OCI-LY1 (cell line): ENCODE results near the gene CD79A.

Experiments
- H2AFZ ChIP-seq: fragments of 200-600 bp; sonication (generic), shearing (Covaris generic); 2 replicates; pipeline ENCODE4 v1.6.0; 2014; ENCODE audit warnings: antibody characterized with exemption, mild to moderate bottlenecking, low read length
- H3F3A ChIP-seq: fragments of 200-600 bp; sonication (generic), shearing (Covaris generic); 2 replicates; pipeline ENCODE4 v1.6.0; 2014; ENCODE audit warnings: mild to moderate bottlenecking, antibody characterized with exemption, low read length, moderate library complexity; ENCODE audit not compliant: insufficient read depth
- H3K27ac ChIP-seq: fragments of 200-600 bp; sonication (generic); 2 replicates; pipeline ENCODE4 v1.5.1; 2014; ENCODE audit warnings: low read length, mixed run types, mild to moderate bottlenecking, low read depth; ENCODE audit not compliant: poor library complexity, severe bottlenecking
- H3K27me3 ChIP-seq: fragments of 200-600 bp; sonication (generic); 2 replicates; pipeline ENCODE4 v1.6.0; 2014; ENCODE audit warnings: antibody characterized with exemption, mild to moderate bottlenecking, low read length, moderate library complexity; ENCODE audit not compliant: insufficient read depth
- H3K36me3 ChIP-seq: fragments of 200-600 bp; sonication (generic); 2 replicates; pipeline ENCODE4 v1.6.1; 2014; ENCODE audit warnings: mild to moderate bottlenecking, antibody characterized with exemption, low read length, moderate library complexity, mixed read lengths; ENCODE audit not compliant: insufficient read depth
- H3K4me1 ChIP-seq: fragments of 200-600 bp; sonication (generic); 2 replicates; pipeline ENCODE4 v1.5.1; 2014; ENCODE audit warnings: mild to moderate bottlenecking, low read length, moderate library complexity; ENCODE audit not compliant: insufficient read depth, severe bottlenecking
- H3K4me2 ChIP-seq: fragments of 200-600 bp; sonication (generic), shearing (Covaris generic); 2 replicates; pipeline ENCODE4 v1.6.1; 2014; ENCODE audit warnings: low read length
- H3K4me3 ChIP-seq: fragments of 200-600 bp; sonication (generic); 2 replicates; pipeline ENCODE4 v1.5.1; 2014; ENCODE audit warnings: low read length, low read depth, mild to moderate bottlenecking, mixed read lengths; ENCODE audit not compliant: poor library complexity, severe bottlenecking
- H3K79me2 ChIP-seq: fragments of 200-600 bp; shearing (Covaris generic); 2 replicates; pipeline ENCODE4 v1.6.1; 2016; ENCODE audit warnings: mixed run types, low read length, mixed read lengths; ENCODE audit not compliant: insufficient read depth
- H3K9ac ChIP-seq: fragments of 200-600 bp; sonication (generic), shearing (Covaris generic); 2 replicates; pipeline ENCODE4 v1.6.1; 2014; ENCODE audit warnings: mild to moderate bottlenecking, low read length, mixed read lengths
- H3K9me2 ChIP-seq: fragments of 200-600 bp; sonication (generic), shearing (Covaris generic); 2 replicates; pipeline ENCODE4 v1.6.1; 2014; ENCODE audit warnings: low read depth, mild to moderate bottlenecking, low read length, mixed read lengths
- H3K9me3 ChIP-seq: fragments of 200-600 bp; shearing (Covaris generic); 2 replicates; pipeline ENCODE4 v1.6.1; 2014; ENCODE audit warnings: low read length, mixed read lengths
- H4K20me1 ChIP-seq: fragments of 200-600 bp; sonication (generic), shearing (Covaris generic); 2 replicates; pipeline ENCODE4 v1.6.0; 2016; ENCODE audit warnings: mild to moderate bottlenecking, low read length; ENCODE audit not compliant: insufficient read depth
- CTCF ChIP-seq: fragments of 200-600 bp; sonication (generic), shearing (Covaris generic); IDR thresholded peaks from 2 replicates; pipeline ENCODE4 v1.5.1; 2017; ENCODE audit warnings: mild to moderate bottlenecking, antibody characterized with exemption, low read length, moderate library complexity, mixed read lengths
- EZH2 ChIP-seq: fragments of 200-600 bp; sonication (generic), shearing (Covaris generic); IDR thresholded peaks from 2 replicates; pipeline ENCODE4 v1.8.0; 2017; ENCODE audit warnings: borderline replicate concordance, mixed run types, mild to moderate bottlenecking, antibody characterized with exemption, low read length, moderate library complexity, mixed read lengths

CD79A gene

GRCh38 chr19:41908724-41909464 is 31.8 kb downstream of the CD79A start:
- Histone ChIP-seq H3K4me3 (no peak overlapping the region), H3K9me2 (no peaks in the 10 kb centered on the region), H3K27ac (no peak overlapping the region), H3F3A (no peaks in the 10 kb centered on the region), H3K4me1 (no peaks in the 10 kb centered on the region), H3K9ac (no peak overlapping the region), H3K4me2 (no peak overlapping the region), H4K20me1 (no peaks in the 10 kb centered on the region), H3K9me3 (no peaks in the 10 kb centered on the region), H3K27me3 (peaks cover 13% of the 10 kb centered on the region), H2AFZ (no peak overlapping the region), H3K36me3 (peaks cover 46% of the 10 kb centered on the region), H3K79me2 (no peaks in the 10 kb centered on the region)
- TF ChIP-seq CTCF: no peak
- no peak for TF ChIP-seq EZH2

GRCh38 chr19:41909706-41910105 is 32.6 kb downstream of the CD79A start:
- H3K4me3 ChIP-seq: no peak overlapping the region
- peaks cover 13% of the 10 kb centered on the region for H3K27me3 ChIP-seq
- H3K4me2 ChIP-seq: no peak overlapping the region
- TF ChIP-seq CTCF (no peak), EZH2 (no peak)
- no peak overlapping the region for H3K27ac ChIP-seq
- no peaks in the 10 kb centered on the region for H4K20me1 ChIP-seq
- no peak overlapping the region for H2AFZ ChIP-seq
- H3F3A ChIP-seq: no peaks in the 10 kb centered on the region
- H3K9me2 ChIP-seq: no peaks in the 10 kb centered on the region
- H3K9ac ChIP-seq: no peak overlapping the region
- H3K4me1 ChIP-seq: no peaks in the 10 kb centered on the region
- H3K36me3 ChIP-seq: peaks cover 38% of the 10 kb centered on the region
- H3K79me2 ChIP-seq: no peaks in the 10 kb centered on the region
- no peaks in the 10 kb centered on the region for H3K9me3 ChIP-seq

GRCh38 chr19:41910240-41910991 is 33.3 kb downstream of the CD79A start:
- Histone ChIP-seq H3K4me3 (no peak overlapping the region), H3K9me3 (no peaks in the 10 kb centered on the region), H3F3A (no peaks in the 10 kb centered on the region), H3K9me2 (no peaks in the 10 kb centered on the region), H3K4me2 (no peak overlapping the region), H3K9ac (no peak overlapping the region), H3K4me1 (no peaks in the 10 kb centered on the region), H3K27ac (no peak overlapping the region), H3K27me3 (peaks cover 13% of the 10 kb centered on the region), H3K79me2 (no peaks in the 10 kb centered on the region), H3K36me3 (peaks cover 31% of the 10 kb centered on the region), H2AFZ (no peak overlapping the region), H4K20me1 (no peaks in the 10 kb centered on the region)
- TF ChIP-seq EZH2 (no peak), CTCF (no peak)
